GM19239 (cell line): Measurements from ENCODE around the gene ENAH.

ENCODE experiments used
- DNase-seq: peaks from one replicate; pipeline ENCODE4 v3.0.0; 2011; ENCODE audit warnings: low spot score; ENCODE audit not compliant: insufficient read length
- FAIRE-seq: peaks from 2 replicates; lab custom pipeline; 2011; peaks lifted over from hg19 to GRCh38; lab: Jason Lieb, UNC

ENAH gene

GRCh38 chr1:225611537-225612223 is 41.2 kb downstream of the ENAH start:
- FAIRE-seq (no peak), DNase-seq (no peak)

GRCh38 chr1:225610539-225610938 is 42.4 kb downstream of the ENAH start:
- DNase-seq: no peak
- no peak for FAIRE-seq

- FAIRE-seq: no peak
- no peak for DNase-seq
These were observed 44.7 kb downstream of the ENAH start for GRCh38 chr1:225608014-225608796.

GRCh38 chr1:225607355-225607754 is 45.6 kb downstream of the ENAH start:
- FAIRE-seq (no peak), DNase-seq (no peak)

GRCh38 chr1:225603538-225604354 is 49.2 kb downstream of the ENAH start:
- DNase-seq: no peak
- FAIRE-seq: no peak

GRCh38 chr1:225602590-225603206 is 50.2 kb downstream of the ENAH start:
- DNase-seq: no peak
- FAIRE-seq: no peak

- FAIRE-seq (peak; percentile 65), DNase-seq (no peak)
These were observed 50.9 kb downstream of the ENAH start for GRCh38 chr1:225601902-225602589.

- FAIRE-seq: no peak
- no peak for DNase-seq
These were observed 54.1 kb downstream of the ENAH start for GRCh38 chr1:225598847-225599246.

- DNase-seq (no peak), FAIRE-seq (no peak)
These were observed 54.9 kb downstream of the ENAH start for GRCh38 chr1:225597926-225598575.

GRCh38 chr1:225596736-225597135 is 56.2 kb downstream of the ENAH start:
- FAIRE-seq (no peak), DNase-seq (no peak)

GRCh38 chr1:225595974-225596551 is 56.9 kb downstream of the ENAH start:
- no peak for FAIRE-seq
- no peak for DNase-seq

GRCh38 chr1:225595452-225595851 is 57.5 kb downstream of the ENAH start:
- FAIRE-seq (no peak), DNase-seq (no peak)

- FAIRE-seq (no peak), DNase-seq (no peak)
These were observed 59.5 kb downstream of the ENAH start for GRCh38 chr1:225593414-225593813.

GRCh38 chr1:225592362-225593025 is 60.4 kb downstream of the ENAH start:
- no peak for FAIRE-seq
- no peak for DNase-seq

GRCh38 chr1:225587310-225587709 is 65.6 kb downstream of the ENAH start:
- FAIRE-seq (no peak), DNase-seq (no peak)

- FAIRE-seq: no peak
- no peak for DNase-seq
These were observed 71.7 kb downstream of the ENAH start for GRCh38 chr1:225581186-225581585.

GRCh38 chr1:225580238-225581099 is 72.5 kb downstream of the ENAH start:
- DNase-seq: no peak
- FAIRE-seq: no peak
